PC-3 (cell line): ENCODE measurements around the gene CCDC167.

Experiments
- EZH2 ChIP-seq: fragments of 300-600 bp; sonication (generic); IDR thresholded peaks from one replicate; pipeline ENCODE4 v1.6.1; 2017; ENCODE audit warnings: antibody characterized with exemption, mild to moderate bottlenecking, low read length; ENCODE audit not compliant: unreplicated experiment
- TF ChIP-seq, protein P1 (sequence below): fragments of 300-600 bp; sonication (generic); conservative IDR thresholded peaks from 2 replicates; pipeline ENCODE4 v1.5.1; 2017; ENCODE audit warnings: antibody characterized with exemption, low read depth, mild to moderate bottlenecking, low read length

DNA sequence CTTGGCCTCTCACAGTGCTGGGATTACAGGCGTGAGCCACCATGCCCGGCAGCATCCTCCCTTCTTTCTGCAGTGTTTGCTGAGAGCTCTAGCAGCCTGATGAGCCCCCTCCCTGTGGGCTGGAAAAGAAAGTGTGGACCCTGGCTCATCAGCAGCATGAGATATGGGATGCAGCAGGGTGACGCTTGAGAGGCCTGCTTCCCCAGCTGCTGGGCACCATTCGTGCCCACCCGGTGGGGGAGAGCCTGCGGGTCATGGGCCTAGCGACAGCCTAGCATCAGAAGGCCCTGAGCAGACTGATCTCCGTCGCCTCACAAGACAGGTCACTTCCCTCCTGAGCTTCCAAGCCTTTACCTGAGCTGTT is 16.0 kb upstream of the CCDC167 start:
- TF ChIP-seq EZH2 = no peak
- TF ChIP-seq, protein P1, sequence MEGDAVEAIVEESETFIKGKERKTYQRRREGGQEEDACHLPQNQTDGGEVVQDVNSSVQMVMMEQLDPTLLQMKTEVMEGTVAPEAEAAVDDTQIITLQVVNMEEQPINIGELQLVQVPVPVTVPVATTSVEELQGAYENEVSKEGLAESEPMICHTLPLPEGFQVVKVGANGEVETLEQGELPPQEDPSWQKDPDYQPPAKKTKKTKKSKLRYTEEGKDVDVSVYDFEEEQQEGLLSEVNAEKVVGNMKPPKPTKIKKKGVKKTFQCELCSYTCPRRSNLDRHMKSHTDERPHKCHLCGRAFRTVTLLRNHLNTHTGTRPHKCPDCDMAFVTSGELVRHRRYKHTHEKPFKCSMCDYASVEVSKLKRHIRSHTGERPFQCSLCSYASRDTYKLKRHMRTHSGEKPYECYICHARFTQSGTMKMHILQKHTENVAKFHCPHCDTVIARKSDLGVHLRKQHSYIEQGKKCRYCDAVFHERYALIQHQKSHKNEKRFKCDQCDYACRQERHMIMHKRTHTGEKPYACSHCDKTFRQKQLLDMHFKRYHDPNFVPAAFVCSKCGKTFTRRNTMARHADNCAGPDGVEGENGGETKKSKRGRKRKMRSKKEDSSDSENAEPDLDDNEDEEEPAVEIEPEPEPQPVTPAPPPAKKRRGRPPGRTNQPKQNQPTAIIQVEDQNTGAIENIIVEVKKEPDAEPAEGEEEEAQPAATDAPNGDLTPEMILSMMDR = no peak
